Omental fat pad (tissue), 4 donors: ENCODE results near the gene LTB4R2. TPM values are rescaled to one million over a fixed set of nuclear protein-coding genes. Genes with fewer than 3 reads are reported as not detected.

Experiments
- ATAC-seq: fragments of 150-250 bp; one replicate; pipeline ENCODE4 v1.9.1; 2016; ENCODE audit warnings: mild to moderate bottlenecking, moderate library complexity; ENCODE audit not compliant: low FRiP score
- DNase-seq: peaks from one replicate; pipeline ENCODE4 v3.0.0-alpha.2; 2019; ENCODE audit warnings: low spot score
- total RNA-seq, 4 donors: library from RNA; depleted of rRNA; stranded (reverse); fragments of >200 nt; gene quantifications; one replicate each; pipeline ENCODE4 v1.1.0, GENCODE V29; 2016
- TF ChIP-seq, protein P1 (sequence below), 3 donors: fragments of 450-650 bp; IDR thresholded peaks; one replicate each; pipeline ENCODE4 v1.5.1; 2016 to 2017; ENCODE audit warnings: antibody characterized with exemption in 3 of 3, mild to moderate bottlenecking in 3 of 3, moderate library complexity in 2 of 3

LTB4R2 gene
- total RNA-seq, 4 donors from 2014 or later: 4.7 to 9.0 (median 7.9) TPM

DNA sequence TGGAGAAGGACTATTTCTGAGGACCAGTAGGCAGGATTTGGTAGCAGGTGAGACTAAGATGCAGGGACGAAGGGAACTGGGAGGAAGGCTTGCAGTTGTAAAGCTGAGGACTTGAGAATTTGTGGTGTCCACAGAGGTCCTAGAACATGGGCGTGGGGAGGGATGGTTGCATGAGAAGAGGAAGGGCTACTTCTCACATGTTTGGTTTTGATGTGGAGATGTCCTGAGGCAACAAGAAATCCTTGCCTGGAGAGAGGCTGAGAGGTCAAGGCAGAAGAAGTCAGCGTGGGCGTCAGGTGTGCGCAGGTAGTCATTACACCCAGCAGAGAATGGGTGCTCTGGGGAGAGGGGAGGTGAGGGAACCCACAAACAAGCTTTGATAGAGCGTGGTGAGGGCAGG is 32.9 kb upstream of the LTB4R2 start:
- ATAC-seq (no peak), DNase-seq (no peak)
- TF ChIP-seq, protein P1, sequence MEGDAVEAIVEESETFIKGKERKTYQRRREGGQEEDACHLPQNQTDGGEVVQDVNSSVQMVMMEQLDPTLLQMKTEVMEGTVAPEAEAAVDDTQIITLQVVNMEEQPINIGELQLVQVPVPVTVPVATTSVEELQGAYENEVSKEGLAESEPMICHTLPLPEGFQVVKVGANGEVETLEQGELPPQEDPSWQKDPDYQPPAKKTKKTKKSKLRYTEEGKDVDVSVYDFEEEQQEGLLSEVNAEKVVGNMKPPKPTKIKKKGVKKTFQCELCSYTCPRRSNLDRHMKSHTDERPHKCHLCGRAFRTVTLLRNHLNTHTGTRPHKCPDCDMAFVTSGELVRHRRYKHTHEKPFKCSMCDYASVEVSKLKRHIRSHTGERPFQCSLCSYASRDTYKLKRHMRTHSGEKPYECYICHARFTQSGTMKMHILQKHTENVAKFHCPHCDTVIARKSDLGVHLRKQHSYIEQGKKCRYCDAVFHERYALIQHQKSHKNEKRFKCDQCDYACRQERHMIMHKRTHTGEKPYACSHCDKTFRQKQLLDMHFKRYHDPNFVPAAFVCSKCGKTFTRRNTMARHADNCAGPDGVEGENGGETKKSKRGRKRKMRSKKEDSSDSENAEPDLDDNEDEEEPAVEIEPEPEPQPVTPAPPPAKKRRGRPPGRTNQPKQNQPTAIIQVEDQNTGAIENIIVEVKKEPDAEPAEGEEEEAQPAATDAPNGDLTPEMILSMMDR (IDR thresholded peaks at IDR 0.05): no peak

DNA sequence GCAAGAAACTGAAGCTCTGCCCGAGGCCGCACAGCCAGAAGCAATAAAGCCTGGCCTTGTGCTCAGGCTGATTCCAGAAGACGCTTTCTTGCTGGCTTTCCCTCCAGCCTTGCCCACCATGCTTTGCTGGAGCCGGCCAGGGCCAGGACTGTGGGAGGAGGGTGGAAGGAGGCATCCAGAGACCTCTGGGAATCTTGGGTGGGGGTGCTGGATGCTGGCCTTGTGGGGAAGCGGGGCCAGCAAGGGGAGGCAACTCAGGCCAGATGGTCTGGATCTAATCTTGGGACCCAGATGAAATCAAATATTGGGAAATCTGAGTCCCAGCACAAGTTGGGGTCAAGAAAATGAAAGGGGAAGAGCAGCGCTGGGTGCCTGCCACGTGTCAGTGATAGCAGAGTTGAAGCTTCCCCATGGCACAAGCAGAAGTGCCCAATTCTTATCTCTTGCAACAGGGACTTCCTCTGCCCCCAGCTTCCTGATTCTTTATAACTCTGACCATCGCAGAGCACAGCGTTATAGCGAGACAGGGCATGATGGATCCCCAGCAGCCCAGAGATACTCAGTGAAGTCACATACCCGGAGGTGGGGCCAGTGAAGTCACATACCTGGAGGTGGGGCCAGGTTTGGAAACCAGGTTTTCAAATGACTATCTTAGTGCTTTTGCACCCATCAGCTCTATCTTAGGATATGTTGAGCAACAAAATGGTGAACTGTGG is 32.2 kb upstream of the LTB4R2 start:
- TF ChIP-seq, protein P1 (IDR thresholded peaks at IDR 0.05): no peak
- DNase-seq: no peak
- ATAC-seq: no peak

DNA sequence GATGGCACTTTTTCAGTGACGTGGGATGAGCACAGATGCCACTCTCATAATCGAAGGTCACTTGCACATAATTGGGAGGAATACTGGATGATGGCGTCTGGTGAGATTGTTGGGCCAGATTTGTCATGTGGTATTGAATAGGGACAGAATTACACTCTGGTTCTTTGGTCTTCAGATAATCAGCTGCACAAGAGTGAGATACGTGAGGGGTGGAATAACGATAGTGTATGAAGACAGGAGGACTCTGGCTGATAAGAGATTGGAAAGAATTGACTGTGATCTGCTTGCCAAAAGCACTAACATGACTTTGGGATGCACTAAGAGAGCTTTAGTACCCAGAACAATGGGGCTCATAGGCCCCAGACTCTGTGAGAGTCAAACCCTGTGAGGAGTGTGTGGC is 31.5 kb upstream of the LTB4R2 start:
- ATAC-seq (no peak), DNase-seq (no peak)
- TF ChIP-seq, protein P1 (IDR thresholded peaks at IDR 0.05): no peak

DNA sequence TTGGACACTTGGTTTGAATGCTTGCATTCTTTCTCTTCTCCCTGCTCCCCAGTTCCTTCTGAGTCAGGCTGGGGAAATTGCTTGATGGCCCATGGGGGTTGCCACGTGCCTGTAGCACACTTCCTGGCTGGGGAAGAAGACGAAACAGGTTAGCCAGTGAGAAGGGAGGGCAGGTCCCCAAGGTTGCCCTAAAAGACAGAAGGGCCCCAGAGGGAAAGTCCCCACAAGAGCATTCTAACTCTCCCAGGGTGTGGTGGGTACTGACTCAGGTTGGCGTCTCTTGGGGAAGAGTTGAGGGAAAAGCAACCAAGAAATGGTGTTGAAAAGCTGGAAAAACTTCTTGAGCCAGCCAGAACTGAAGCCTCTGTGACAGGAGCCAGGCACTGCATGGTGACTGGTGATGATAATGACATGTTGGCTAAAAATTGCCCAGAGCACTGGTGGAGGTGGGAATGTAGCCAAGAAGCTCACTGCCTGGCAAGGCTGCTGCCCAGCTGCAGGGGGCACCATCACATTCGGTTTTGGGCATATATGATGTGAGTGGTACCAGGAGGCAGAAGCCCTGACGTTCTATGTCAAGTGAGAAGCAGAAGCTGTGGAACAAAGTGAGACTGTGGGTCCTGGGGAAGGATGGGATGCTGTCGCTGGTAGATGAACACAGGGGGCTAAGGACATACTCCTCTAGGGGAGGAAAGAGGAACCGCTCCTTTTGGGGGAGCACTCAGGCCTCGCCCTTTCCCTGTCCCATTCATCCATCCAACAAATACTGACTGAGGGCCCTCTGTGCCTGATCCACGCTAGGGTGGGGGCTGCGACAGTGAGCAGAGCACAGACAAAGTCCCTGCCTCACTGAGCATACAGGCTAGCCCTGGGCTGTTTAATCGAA is 30.4 kb upstream of the LTB4R2 start:
- no peak for DNase-seq
- no peak for ATAC-seq
- TF ChIP-seq, protein P1 (IDR thresholded peaks at IDR 0.05): no peak

DNA sequence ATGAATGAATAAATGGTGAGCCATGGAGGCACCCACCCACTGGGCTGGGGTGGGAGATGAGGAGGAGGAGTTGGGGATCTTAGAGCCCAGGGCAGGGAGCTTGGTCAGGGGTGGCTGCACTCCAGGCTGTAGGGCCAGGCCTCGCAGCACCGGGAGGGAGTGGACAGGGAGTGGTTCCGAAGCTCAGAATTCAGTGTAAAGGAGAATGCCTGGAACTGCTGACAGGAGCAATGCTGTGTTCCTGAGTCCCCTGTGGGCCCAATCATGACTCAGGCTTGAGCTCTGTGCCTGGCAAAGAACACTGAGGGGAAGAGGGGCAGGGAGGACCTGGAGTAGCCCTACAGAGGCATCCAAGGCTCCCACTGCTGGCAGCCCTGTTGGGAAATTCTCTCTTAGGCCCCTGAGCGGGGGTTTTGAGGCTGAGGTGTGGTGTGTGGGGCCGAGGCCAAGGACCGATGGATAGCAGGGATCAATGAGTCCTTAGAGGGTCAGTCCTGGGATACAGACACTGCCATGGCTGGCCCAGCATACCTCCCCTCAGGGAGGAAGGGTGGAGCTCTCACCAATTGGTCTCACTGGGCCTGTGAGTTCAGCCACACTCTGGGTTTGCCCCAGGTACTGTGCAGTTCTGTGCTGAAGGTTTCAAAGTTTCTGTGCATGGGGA is 29.0 kb upstream of the LTB4R2 start:
- TF ChIP-seq, protein P1 (IDR thresholded peaks at IDR 0.05): no peak
- peak; percentile 79 for ATAC-seq
- no peak for DNase-seq

DNA sequence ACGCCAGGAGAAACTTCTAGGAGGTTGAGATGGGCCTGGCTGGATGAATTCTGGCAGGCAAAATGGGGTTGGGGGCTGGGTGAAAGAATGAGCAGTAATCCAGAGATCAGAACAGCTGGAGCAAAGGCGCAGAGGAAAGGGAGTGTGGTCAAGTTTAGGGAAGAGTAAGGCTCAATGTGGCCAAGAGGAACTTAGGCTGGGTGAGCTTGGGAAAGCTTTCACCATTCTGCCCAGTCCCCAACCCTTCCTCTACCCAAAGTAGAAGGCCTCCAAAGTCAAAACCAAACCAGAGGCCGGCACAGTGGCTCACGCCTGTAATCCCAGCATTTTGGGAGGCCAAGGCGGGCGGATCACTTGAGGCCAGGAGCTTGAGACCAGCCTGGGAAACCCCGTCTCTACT is 28.3 kb upstream of the LTB4R2 start:
- DNase-seq (no peak), ATAC-seq (no peak)
- TF ChIP-seq, protein P1 (IDR thresholded peaks at IDR 0.05): no peak
